SK-N-SH (cell line): ENCODE results near the gene CDH23. TPM values are rescaled to one million over a fixed set of nuclear protein-coding genes. Genes with fewer than 3 reads are reported as not detected.

ENCODE experiments used
- CTCF ChIA-PET: fragments of 300-600, 350-600 bp; formaldehyde crosslinking; extraction: SDS; loops from one replicate; lab custom pipeline; 2021; lab: Yijun Ruan, JAX
- POLR2A ChIA-PET: fragments of 350-600 bp; sonication (Branson Sonifier 250); formaldehyde crosslinking; extraction: SDS; loops from one replicate; lab custom pipeline; 2020; ENCODE audit warnings: antibody characterized with exemption, inconsistent platforms; lab: Yijun Ruan, JAX
- DNase-seq: peaks from one replicate; pipeline ENCODE4 v3.0.0; 2012
- H2AFZ ChIP-seq: fragments of 200-600 bp; sonication (generic); 2 replicates; pipeline ENCODE4 v1.8.1; 2016; ENCODE audit warnings: antibody characterized with exemption, mild to moderate bottlenecking, low read depth
- H3F3A ChIP-seq: fragments of 200-600 bp; sonication (generic); replicated peaks from 2 replicates; pipeline ENCODE3; 2016; ENCODE audit warnings: antibody characterized with exemption, mild to moderate bottlenecking; ENCODE audit not compliant: insufficient read depth
- H3K27ac ChIP-seq, 2 experiments: fragments of 200-500 bp in 1 of 2; fragments of 200-600 bp in 1 of 2; sonication (Bioruptor generic) in 1 of 2; sonication (generic), shearing (Covaris generic) in 1 of 2; 2 replicates each; pipeline versions ENCODE4 v1.5.1 to v1.6.1; 2014 to 2016; ENCODE audit warnings: low read depth in 2 of 2, inconsistent platforms in 1 of 2, low read length in 1 of 2, mild to moderate bottlenecking in 1 of 2, mixed read lengths in 1 of 2
- H3K27me3 ChIP-seq: fragments of 200-600 bp; sonication (generic), shearing (Covaris generic); 2 replicates; pipeline ENCODE4 v1.6.1; 2016; ENCODE audit warnings: mixed run types; ENCODE audit not compliant: insufficient read depth
- H3K36me3 ChIP-seq, 2 experiments: fragments of 200-500 bp in 1 of 2; fragments of 200-600 bp in 1 of 2; sonication (Bioruptor generic) in 1 of 2; sonication (generic) in 1 of 2; replicated peaks in 1 of 2; 2 replicates each; pipeline versions ENCODE3 to v1.5.1; 2014 to 2016; ENCODE audit warnings: low read length in 1 of 2, mild to moderate bottlenecking in 1 of 2; ENCODE audit not compliant: insufficient read depth in 2 of 2, control insufficient read depth in 1 of 2
- H3K4me1 ChIP-seq, 2 experiments: fragments of 200-500 bp in 1 of 2; fragments of 200-600 bp in 1 of 2; sonication (Bioruptor generic) in 1 of 2; sonication (generic), shearing (Covaris generic) in 1 of 2; 2 replicates each; pipeline versions ENCODE4 v1.5.1 to v1.6.1; 2014 to 2016; ENCODE audit warnings: low read depth in 1 of 2, low read length in 1 of 2, mixed run types in 1 of 2; ENCODE audit not compliant: insufficient read depth in 2 of 2, control insufficient read depth in 1 of 2
- H3K4me2 ChIP-seq: fragments of 200-600 bp; sonication (generic), shearing (Covaris generic); 2 replicates; pipeline ENCODE4 v1.6.1; 2017; ENCODE audit warnings: mixed run types
- H3K4me3 ChIP-seq, 2 experiments: fragments of 200-500 bp in 1 of 2; fragments of 200-600 bp in 1 of 2; sonication (Bioruptor generic) in 1 of 2; sonication (generic), shearing (Covaris generic) in 1 of 2; 2 replicates each; pipeline versions ENCODE4 v1.5.1 to v1.8.1; 2014 to 2016; ENCODE audit warnings: low read depth in 2 of 2, inconsistent platforms in 1 of 2, low read length in 1 of 2, mild to moderate bottlenecking in 1 of 2, mixed read lengths in 1 of 2, moderate library complexity in 1 of 2
- H3K79me2 ChIP-seq: fragments of 200-600 bp; sonication (generic); 2 replicates; pipeline ENCODE4 v1.8.1; 2017; ENCODE audit warnings: mild to moderate bottlenecking; ENCODE audit not compliant: insufficient read depth
- H3K9ac ChIP-seq: fragments of 200-600 bp; sonication (generic); 2 replicates; pipeline ENCODE4 v1.6.1; 2017; ENCODE audit warnings: mixed run types
- H3K9me2 ChIP-seq: fragments of 200-600 bp; sonication (generic); 2 replicates; pipeline ENCODE4 v1.6.1; 2017; ENCODE audit warnings: mixed run types
- H3K9me3 ChIP-seq: fragments of 200-600 bp; sonication (generic); 2 replicates; pipeline ENCODE4 v1.6.1; 2017; ENCODE audit warnings: mixed run types, mild to moderate bottlenecking, moderate library complexity
- H4K20me1 ChIP-seq: fragments of 200-600 bp; sonication (generic); 2 replicates; pipeline ENCODE4 v1.6.1; 2017; ENCODE audit warnings: mild to moderate bottlenecking, mixed run types; ENCODE audit not compliant: insufficient read depth
- EP300 ChIP-seq, 2 experiments: IDR thresholded peaks; 2 replicates each; pipeline versions ENCODE4 v1.4.0 to v1.6.1; 2012; ENCODE audit warnings: borderline replicate concordance in 1 of 2, low read depth in 1 of 2, low read length in 1 of 2
- FOXM1 ChIP-seq: IDR thresholded peaks from 2 replicates; pipeline ENCODE4 v1.4.0; 2012; ENCODE audit warnings: low read depth, mild to moderate bottlenecking
- JUND ChIP-seq: IDR thresholded peaks from 2 replicates; pipeline ENCODE4 v1.4.0; 2012
- MAX ChIP-seq: IDR thresholded peaks from 2 replicates; pipeline ENCODE4 v1.4.0; 2012; ENCODE audit warnings: low read depth
- MEF2A ChIP-seq: IDR thresholded peaks from 2 replicates; pipeline ENCODE4 v1.4.0; 2012; ENCODE audit warnings: low read depth, borderline replicate concordance
- MXI1 ChIP-seq: IDR thresholded peaks from 2 replicates; pipeline ENCODE4 v1.6.1; 2012; ENCODE audit warnings: mild to moderate bottlenecking, low read depth, low read length, improper control_type of control experiment
- RAD21 ChIP-seq: IDR thresholded peaks from 2 replicates; pipeline ENCODE4 v1.6.1; 2012; ENCODE audit warnings: mild to moderate bottlenecking, low read length
- RXRA ChIP-seq: IDR thresholded peaks from 2 replicates; pipeline ENCODE4 v1.4.0; 2012; ENCODE audit warnings: low read depth, mild to moderate bottlenecking, borderline replicate concordance
- TAF1 ChIP-seq: IDR thresholded peaks from 2 replicates; pipeline ENCODE4 v1.6.1; 2012; ENCODE audit warnings: low read depth, mild to moderate bottlenecking, low read length, moderate library complexity, borderline replicate concordance
- TCF12 ChIP-seq: IDR thresholded peaks from 2 replicates; pipeline ENCODE4 v1.4.0; 2012
- WGBS: methylation state at CpG from one replicate; pipeline ENCODE4 v1.1.6; 2017; ENCODE audit warnings: low lambda C conversion rate; 5-methylcytosine and 5-hydroxymethylcytosine counted together
- polyA plus RNA-seq, 3 experiments: library from polyadenylated mRNA; depleted of rRNA; stranded (reverse); fragments of >200 nt; gene quantifications; 2 replicates each; pipeline ENCODE4 v1.2.3, GENCODE V29; 2012
- TF ChIP-seq, protein P1 (sequence below): fragments of 200-600 bp; sonication (generic); IDR thresholded peaks from 2 replicates; pipeline ENCODE4 v1.6.1; 2017; ENCODE audit warnings: antibody characterized with exemption, mild to moderate bottlenecking, moderate library complexity
- TF ChIP-seq, protein P2 (sequence below): fragments of 150-350 bp; IDR thresholded peaks from 2 replicates; pipeline ENCODE4 v1.6.1; 2017; ENCODE audit warnings: antibody characterized with exemption, low read length, low read depth, borderline replicate concordance

The CDH23 gene
- polyA plus RNA-seq, 1 of the 3 experiments (the other 2 are of a cell fraction), result 0.03 TPM

DNA sequence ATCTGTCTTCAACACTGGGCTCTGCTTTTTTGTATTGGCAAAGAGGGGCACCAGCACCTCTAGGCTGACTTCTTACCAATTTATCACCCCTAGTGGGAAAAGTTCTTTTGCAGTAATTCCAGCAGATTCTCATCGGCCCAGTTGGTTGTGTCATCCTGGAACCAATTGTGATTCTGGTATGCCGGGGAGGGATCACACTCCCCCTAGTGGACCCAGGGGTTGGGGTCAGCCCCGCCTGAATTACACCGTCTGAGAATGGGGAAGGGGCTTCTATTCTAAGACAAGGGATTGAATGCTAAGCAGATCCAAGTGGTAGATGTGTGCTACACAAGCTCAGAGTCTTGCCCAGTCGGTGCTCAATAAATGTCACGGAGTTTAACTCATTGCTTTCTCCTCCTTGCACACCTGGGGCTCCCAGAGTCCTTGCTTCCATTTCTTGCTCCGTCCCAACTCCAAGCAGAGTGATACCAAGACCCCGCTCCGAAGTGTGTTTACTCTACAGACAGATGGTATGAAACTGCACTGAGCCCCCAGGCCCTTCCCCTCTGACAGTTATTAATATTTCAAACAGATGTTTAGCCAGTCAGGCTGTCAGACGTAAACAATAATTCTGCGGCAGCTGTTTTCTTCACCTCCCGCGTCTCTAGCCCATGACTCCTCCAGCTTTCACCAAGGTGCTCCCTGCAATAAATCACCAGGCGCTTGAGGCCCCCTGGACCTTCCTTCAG, 251.0 kb downstream of the CDH23 start:
- H3K4me2 ChIP-seq, result no peak overlapping the region
- POLR2A ChIA-PET, result no interaction called here
- TF ChIP-seq FOXM1, result no peak
- no peak for TF ChIP-seq MXI1
- no peak for TF ChIP-seq MAX
- TF ChIP-seq RXRA, result no peak
- TF ChIP-seq, protein P1, sequence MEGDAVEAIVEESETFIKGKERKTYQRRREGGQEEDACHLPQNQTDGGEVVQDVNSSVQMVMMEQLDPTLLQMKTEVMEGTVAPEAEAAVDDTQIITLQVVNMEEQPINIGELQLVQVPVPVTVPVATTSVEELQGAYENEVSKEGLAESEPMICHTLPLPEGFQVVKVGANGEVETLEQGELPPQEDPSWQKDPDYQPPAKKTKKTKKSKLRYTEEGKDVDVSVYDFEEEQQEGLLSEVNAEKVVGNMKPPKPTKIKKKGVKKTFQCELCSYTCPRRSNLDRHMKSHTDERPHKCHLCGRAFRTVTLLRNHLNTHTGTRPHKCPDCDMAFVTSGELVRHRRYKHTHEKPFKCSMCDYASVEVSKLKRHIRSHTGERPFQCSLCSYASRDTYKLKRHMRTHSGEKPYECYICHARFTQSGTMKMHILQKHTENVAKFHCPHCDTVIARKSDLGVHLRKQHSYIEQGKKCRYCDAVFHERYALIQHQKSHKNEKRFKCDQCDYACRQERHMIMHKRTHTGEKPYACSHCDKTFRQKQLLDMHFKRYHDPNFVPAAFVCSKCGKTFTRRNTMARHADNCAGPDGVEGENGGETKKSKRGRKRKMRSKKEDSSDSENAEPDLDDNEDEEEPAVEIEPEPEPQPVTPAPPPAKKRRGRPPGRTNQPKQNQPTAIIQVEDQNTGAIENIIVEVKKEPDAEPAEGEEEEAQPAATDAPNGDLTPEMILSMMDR, result peak; percentile 45
- peak; percentile 37 for TF ChIP-seq RAD21
- TF ChIP-seq TCF12, result no peak
- TF ChIP-seq MEF2A, result no peak
- no peak for TF ChIP-seq EP300 (IDR thresholded peaks at IDR 0.05; ENCODE audit: borderline replicate concordance in 1 of 2, low read depth in 1 of 2, low read length in 1 of 2)
- H3K9ac ChIP-seq, result no peak overlapping the region
- peak; percentile 71 for DNase-seq
- no peaks in the 10 kb centered on the region for H3K79me2 ChIP-seq
- no peaks in the 10 kb centered on the region for H3K9me3 ChIP-seq
- H3K9me2 ChIP-seq, result no peaks in the 10 kb centered on the region
- no peak overlapping the region for H3K4me3 ChIP-seq
- CTCF ChIA-PET, result interaction anchor here (1.0 to 4.7 kb wide), 11 partner anchors 10 to 328 kb away, joined by 3 to 24 read pairs (median 4); no protein-coding TSS in a partner anchor
- H3K4me1 ChIP-seq, result peaks cover 0 to 20% of the 10 kb centered on the region in 2 experiments; a peak in 1 of 4 replicates
- H3F3A ChIP-seq, result no peaks in the 10 kb centered on the region
- no peak overlapping the region for H3K27ac ChIP-seq
- 54% methylated on average over 13 of the region's 14 CpGs for WGBS
- no peaks in the 10 kb centered on the region for H4K20me1 ChIP-seq
- no peaks in the 10 kb centered on the region for H3K36me3 ChIP-seq
- H2AFZ ChIP-seq, result no peak overlapping the region
- H3K27me3 ChIP-seq, result no peaks in the 10 kb centered on the region; the same call in none of the 2 replicates

GRCh38 chr10:71648254-71648932, 251.7 kb downstream of the CDH23 start:
- no peak overlapping the region for H2AFZ ChIP-seq
- no peaks in the 10 kb centered on the region for H3K9me3 ChIP-seq
- CTCF ChIA-PET, result interaction anchor here (0.9 to 4.7 kb wide), 9 partner anchors 11 to 328 kb away, joined by 3 to 24 read pairs (median 4); partner anchors contain the start of gene CDH23
- no peak overlapping the region for H3K9ac ChIP-seq
- H3K27ac ChIP-seq, result no peak overlapping the region
- POLR2A ChIA-PET, result no interaction called here
- H3K79me2 ChIP-seq, result no peaks in the 10 kb centered on the region
- H3K4me2 ChIP-seq, result no peak overlapping the region
- no peaks in the 10 kb centered on the region for H3K36me3 ChIP-seq
- H4K20me1 ChIP-seq, result no peaks in the 10 kb centered on the region
- H3K9me2 ChIP-seq, result no peaks in the 10 kb centered on the region
- no peak for TF ChIP-seq MAX
- no peak for TF ChIP-seq TAF1
- TF ChIP-seq FOXM1, result no peak
- TF ChIP-seq, protein P2, sequence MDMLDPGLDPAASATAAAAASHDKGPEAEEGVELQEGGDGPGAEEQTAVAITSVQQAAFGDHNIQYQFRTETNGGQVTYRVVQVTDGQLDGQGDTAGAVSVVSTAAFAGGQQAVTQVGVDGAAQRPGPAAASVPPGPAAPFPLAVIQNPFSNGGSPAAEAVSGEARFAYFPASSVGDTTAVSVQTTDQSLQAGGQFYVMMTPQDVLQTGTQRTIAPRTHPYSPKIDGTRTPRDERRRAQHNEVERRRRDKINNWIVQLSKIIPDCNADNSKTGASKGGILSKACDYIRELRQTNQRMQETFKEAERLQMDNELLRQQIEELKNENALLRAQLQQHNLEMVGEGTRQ, result no peak
- TF ChIP-seq RXRA, result no peak
- TF ChIP-seq JUND, result no peak
- TF ChIP-seq RAD21, result no peak
- WGBS, result 54% methylated on average over 8 of the region's 10 CpGs
- no peaks in the 10 kb centered on the region; the same call in none of the 2 replicates for H3K27me3 ChIP-seq
- no peak for DNase-seq
- H3F3A ChIP-seq, result no peaks in the 10 kb centered on the region
- no peak overlapping the region for H3K4me3 ChIP-seq
- H3K4me1 ChIP-seq, result peaks cover 0 to 20% of the 10 kb centered on the region in 2 experiments; a peak in 1 of 4 replicates
